ENCODE measurements around the gene PLEKHG3. TPM values are rescaled to one million over a fixed set of nuclear protein-coding genes. Genes with fewer than 3 reads are reported as not detected.

PLEKHG3 gene
- total and polyA plus RNA-seq, 10 of the 15 experiments (the other 5 are each of a cell fraction or from before 2014, with no cell fraction given): 0.03 to 0.73 (median 0.07) TPM; not detected in 5

- Histone ChIP-seq H3K79me2 (ENCODE audit: control insufficient read depth, insufficient read depth, low read length) (no peaks in the 10 kb centered on the region), H3K36me3 (ENCODE audit: control insufficient read depth in 2 of 2, insufficient read depth in 2 of 2, low read length in 1 of 2) (no peaks in the 10 kb centered on the region), H2AFZ (ENCODE audit: control insufficient read depth, low read depth, low read length) (no peak overlapping the region), H3K27me3 (replicated peaks in 1 of 2; ENCODE audit: control insufficient read depth in 2 of 2, insufficient read depth in 2 of 2, low read length in 1 of 2) (no peaks in the 10 kb centered on the region; a peak in 3 of 4 replicates), H3K4me2 (ENCODE audit: control insufficient read depth, insufficient read depth) (no peak overlapping the region), H4K20me1 (ENCODE audit: control insufficient read depth, insufficient read depth) (no peaks in the 10 kb centered on the region), H3K9ac (ENCODE audit: control insufficient read depth, insufficient read depth, low read length) (no peak overlapping the region), H3K9me3 (replicated peaks; ENCODE audit: control insufficient read depth, insufficient read depth, low read length) (no peaks in the 10 kb centered on the region), H3K4me3 (no peak overlapping the region), H3K27ac (ENCODE audit: control insufficient read depth, insufficient read depth) (no peak overlapping the region), H3K4me1 (ENCODE audit: control insufficient read depth, insufficient read depth, low read length) (no peaks in the 10 kb centered on the region)
- DNase-seq (ENCODE audit: low read depth, low spot score): no peak
- WGBS (ENCODE audit: insufficient coverage, insufficient replicate concordance, low lambda C conversion rate, missing lambda C conversion rate): 19% methylated on average over 5 of the region's 5 CpGs
- TF ChIP-seq SUPT20H (IDR thresholded peaks at IDR 0.05; ENCODE audit: borderline replicate concordance, control insufficient read depth, low read depth, low read length) (no peak), RELA (IDR thresholded peaks at IDR 0.05; ENCODE audit: borderline replicate concordance, partially characterized antibody) (no peak), SIN3A (IDR thresholded peaks at IDR 0.05; ENCODE audit: low read depth, low read length) (no peak), PML (IDR thresholded peaks at IDR 0.05; ENCODE audit: low read length) (no peak), SMAD5 (IDR thresholded peaks at IDR 0.05; ENCODE audit: low read depth) (no peak), CREB1 (IDR thresholded peaks at IDR 0.05; ENCODE audit: low read depth) (no peak), NKRF (conservative IDR thresholded peaks at IDR 0.05) (no peak), HDGF (IDR thresholded peaks at IDR 0.05) (no peak), FOXK2 (IDR thresholded peaks at IDR 0.05) (no peak), STAT1 (conservative IDR thresholded peaks at IDR 0.05) (no peak), KDM1A (IDR thresholded peaks at IDR 0.05; ENCODE audit: borderline replicate concordance) (no peak)
- TF ChIP-seq, protein P1, sequence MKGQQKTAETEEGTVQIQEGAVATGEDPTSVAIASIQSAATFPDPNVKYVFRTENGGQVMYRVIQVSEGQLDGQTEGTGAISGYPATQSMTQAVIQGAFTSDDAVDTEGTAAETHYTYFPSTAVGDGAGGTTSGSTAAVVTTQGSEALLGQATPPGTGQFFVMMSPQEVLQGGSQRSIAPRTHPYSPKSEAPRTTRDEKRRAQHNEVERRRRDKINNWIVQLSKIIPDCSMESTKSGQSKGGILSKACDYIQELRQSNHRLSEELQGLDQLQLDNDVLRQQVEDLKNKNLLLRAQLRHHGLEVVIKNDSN (IDR thresholded peaks at IDR 0.05; ENCODE audit: borderline replicate concordance, extremely low read length, insufficient read depth, low read depth, low read length): no peak
- TF ChIP-seq, protein P2, sequence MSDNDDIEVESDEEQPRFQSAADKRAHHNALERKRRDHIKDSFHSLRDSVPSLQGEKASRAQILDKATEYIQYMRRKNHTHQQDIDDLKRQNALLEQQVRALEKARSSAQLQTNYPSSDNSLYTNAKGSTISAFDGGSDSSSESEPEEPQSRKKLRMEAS (IDR thresholded peaks at IDR 0.05; ENCODE audit: low read depth, low read length): no peak
- CTCF ChIA-PET: interaction anchor here (0.8 to 1.3 kb wide), 2 partner anchors 36 to 50 kb away, joined by 3 to 4 read pairs; no protein-coding TSS in a partner anchor
- no peak; the same call in 2 of the 3 replicates for ATAC-seq
- RAD21 ChIA-PET (ENCODE audit: unreplicated experiment): no interaction called here
- in situ Hi-C loops (cut with MboI): no loop called here
- SMC1A ChIA-PET (ENCODE audit: uncharacterized antibody, unreplicated experiment): no interaction called here
- POLR2A ChIA-PET: interaction anchor here (0.7 to 1.5 kb wide), 2 partner anchors 18 to 83 kb away, joined by 3 read pairs; no protein-coding TSS in a partner anchor
- FAIRE-seq: no peak
- no TSS peak for BruUV-seq (replicated peaks)
- intact Hi-C loops (cut with micrococcal nuclease; ENCODE audit: unreplicated experiment): no loop called here
These were observed 18.7 kb downstream of the PLEKHG3 start for GRCh38 chr14:64722842-64723447.
